ENCODE results near the gene CLECL1.
"Not testable (repeated sequence)": the region's sequence is repeated elsewhere in the genome, so short reads cannot be mapped to it uniquely, and the experiment has no call there.

Gene CLECL1

GRCh38 chr12:9725213-9725870 lies 7.6 kb downstream of the CLECL1 start:
- no peak for DNase-seq (ENCODE audit: low read depth, low spot score)
- H3K27ac ChIP-seq, result peak overlapping the region; percentile 5

GRCh38 chr12:9724023-9724422 lies 8.9 kb downstream of the CLECL1 start:
- DNase-seq (ENCODE audit: low read depth, low spot score), result no peak
- H3K27ac ChIP-seq, result no peak overlapping the region

GRCh38 chr12:9721394-9722092 lies 11.4 kb downstream of the CLECL1 start:
- H3K27ac ChIP-seq, result peak overlapping the region; percentile 2
- peak; percentile 24 for DNase-seq (ENCODE audit: low read depth, low spot score)

GRCh38 chr12:9719790-9720189 lies 13.1 kb downstream of the CLECL1 start:
- DNase-seq (ENCODE audit: low read depth, low spot score), result no peak
- H3K27ac ChIP-seq, result no peak overlapping the region

- no peak for DNase-seq (ENCODE audit: low read depth, low spot score)
- H3K27ac ChIP-seq, result no peak overlapping the region
These were observed 13.9 kb downstream of the CLECL1 start for GRCh38 chr12:9718968-9719367.

- DNase-seq (ENCODE audit: low read depth, low spot score), result no peak
- no peak overlapping the region for H3K27ac ChIP-seq
These were observed 15.6 kb downstream of the CLECL1 start for GRCh38 chr12:9717070-9717925.

- H3K27ac ChIP-seq, result not testable (repeated sequence)
These were observed 19.8 kb downstream of the CLECL1 start for GRCh38 chr12:9713032-9713558.

GRCh38 chr12:9711664-9712063 lies 21.2 kb downstream of the CLECL1 start:
- H3K27ac ChIP-seq, result no peak overlapping the region
- no peak for DNase-seq (ENCODE audit: low read depth, low spot score)

More at GRCh38 chr12:9713032-9713558, 19.8 kb downstream of the CLECL1 start:
- not testable (repeated sequence) for DNase-seq (ENCODE audit: low read depth, low spot score)

- no peak for DNase-seq (ENCODE audit: low read depth, low spot score)
- H3K27ac ChIP-seq, result no peak overlapping the region
These were observed 22.1 kb downstream of the CLECL1 start for GRCh38 chr12:9710584-9711375.

- H3K27ac ChIP-seq, result no peak overlapping the region
- DNase-seq (ENCODE audit: low read depth, low spot score), result no peak
These were observed 24.0 kb downstream of the CLECL1 start for GRCh38 chr12:9708853-9709252.

- no peak overlapping the region for H3K27ac ChIP-seq
- DNase-seq (ENCODE audit: low read depth, low spot score), result no peak
These were observed 24.8 kb downstream of the CLECL1 start for GRCh38 chr12:9707864-9708808.

GRCh38 chr12:9707356-9707755 lies 25.5 kb downstream of the CLECL1 start:
- no peak for DNase-seq (ENCODE audit: low read depth, low spot score)
- no peak overlapping the region for H3K27ac ChIP-seq

GRCh38 chr12:9706086-9706685 lies 26.7 kb downstream of the CLECL1 start:
- DNase-seq (ENCODE audit: low read depth, low spot score), result no peak
- H3K27ac ChIP-seq, result no peak overlapping the region

- DNase-seq (ENCODE audit: low read depth, low spot score); H3K27ac ChIP-seq: not testable (repeated sequence)
These were observed 28.3 kb downstream of the CLECL1 start for GRCh38 chr12:9704561-9704960.

- no peak overlapping the region for H3K27ac ChIP-seq
- DNase-seq (ENCODE audit: low read depth, low spot score), result no peak
These were observed 30.6 kb downstream of the CLECL1 start for GRCh38 chr12:9702255-9702654.

GRCh38 chr12:9701380-9702154 lies 31.3 kb downstream of the CLECL1 start:
- no peak for DNase-seq (ENCODE audit: low read depth, low spot score)
- H3K27ac ChIP-seq, result no peak overlapping the region

GRCh38 chr12:9700606-9700956 lies 32.3 kb downstream of the CLECL1 start:
- DNase-seq (ENCODE audit: low read depth, low spot score), result no peak

More at GRCh38 chr12:9700606-9700956, 32.3 kb downstream of the CLECL1 start:
- H3K27ac ChIP-seq, result no peak overlapping the region
